Transverse colon (tissue), 3 donors: ENCODE measurements around the gene CNKSR3.

Experiments used
- POLR2A ChIP-seq: fragments of 450-650 bp; IDR thresholded peaks from one replicate; pipeline ENCODE4 v1.6.1; 2016; ENCODE audit warnings: antibody characterized with exemption, mild to moderate bottlenecking, moderate library complexity
- POLR2AphosphoS5 ChIP-seq, 3 donors: sonication (generic); formaldehyde crosslinking; IDR thresholded peaks; one replicate each; pipeline ENCODE4 v1.6.1; 2016; ENCODE audit warnings: antibody characterized with exemption in 3 of 3

DNA sequence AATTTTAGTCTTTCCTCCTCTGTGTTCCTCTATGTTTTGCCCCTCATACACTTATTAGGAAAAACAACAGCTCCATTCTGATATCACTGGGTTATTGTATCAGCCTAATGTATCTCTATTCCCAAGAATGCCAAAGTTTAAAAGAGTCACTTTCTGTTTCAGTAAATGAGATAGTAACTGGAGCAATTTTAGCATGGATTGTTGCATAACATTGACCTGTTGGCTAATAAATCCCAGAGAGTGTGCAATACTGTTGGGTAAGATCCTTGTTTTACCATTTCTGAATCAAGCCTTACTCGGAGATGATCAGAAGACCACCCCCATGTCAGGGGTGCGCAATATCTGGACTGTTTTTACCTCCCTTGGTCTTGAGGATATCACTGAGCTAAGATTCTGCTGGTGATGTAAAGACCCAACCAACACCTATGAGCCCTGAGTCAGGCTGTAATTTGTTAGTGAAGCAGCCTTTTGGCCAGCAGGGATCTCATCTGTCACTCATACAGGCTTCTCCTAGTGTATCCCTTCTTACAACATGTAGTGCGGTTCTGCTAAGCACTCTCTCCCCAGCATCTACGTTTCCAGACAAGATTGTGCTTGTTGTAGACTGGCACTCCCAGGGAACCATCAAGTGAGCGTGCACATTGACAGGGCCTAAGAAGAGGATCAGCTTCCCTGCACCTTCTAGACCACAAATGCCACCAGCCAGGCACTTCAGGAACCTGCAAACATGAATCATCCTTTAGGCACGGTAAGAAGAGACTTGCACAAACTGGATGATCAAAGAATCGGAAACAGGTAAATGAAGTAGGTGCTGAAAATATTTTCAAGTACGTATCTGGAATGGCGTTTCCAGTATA is 142.4 kb downstream of the CNKSR3 start:
- TF ChIP-seq POLR2AphosphoS5 (IDR thresholded peaks at IDR 0.05) (no peak), POLR2A (no peak)
